ENCODE data around the gene WDR33. TPM values are rescaled to one million over a fixed set of nuclear protein-coding genes. Genes with fewer than 3 reads are reported as not detected.

WDR33 gene
- total RNA-seq, 1 donor from 2014 or later, result 55.4 TPM

DNA sequence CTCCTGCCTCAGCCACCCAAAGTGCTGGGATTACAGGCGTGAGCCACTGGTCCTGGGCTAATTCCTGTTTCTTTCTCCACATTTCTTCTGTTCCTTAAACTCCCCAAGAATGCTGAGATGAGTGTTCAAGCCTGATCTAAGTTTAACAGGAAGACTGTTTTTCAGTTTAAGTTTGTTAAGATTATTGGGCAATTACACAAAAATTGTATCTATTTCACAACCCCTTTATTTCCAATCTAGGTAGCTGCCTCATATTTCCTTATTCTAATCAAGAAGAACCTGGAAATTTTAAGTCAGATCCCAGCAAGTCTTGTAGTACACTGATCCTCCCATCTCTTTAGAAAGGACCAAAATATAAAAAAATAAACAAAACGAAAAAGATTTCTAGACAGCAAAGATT, 98.0 kb downstream of the WDR33 start:
- intact Hi-C loops (cut with DNase I), result no loop called here
- no peak for ATAC-seq
- TF ChIP-seq, protein P1, sequence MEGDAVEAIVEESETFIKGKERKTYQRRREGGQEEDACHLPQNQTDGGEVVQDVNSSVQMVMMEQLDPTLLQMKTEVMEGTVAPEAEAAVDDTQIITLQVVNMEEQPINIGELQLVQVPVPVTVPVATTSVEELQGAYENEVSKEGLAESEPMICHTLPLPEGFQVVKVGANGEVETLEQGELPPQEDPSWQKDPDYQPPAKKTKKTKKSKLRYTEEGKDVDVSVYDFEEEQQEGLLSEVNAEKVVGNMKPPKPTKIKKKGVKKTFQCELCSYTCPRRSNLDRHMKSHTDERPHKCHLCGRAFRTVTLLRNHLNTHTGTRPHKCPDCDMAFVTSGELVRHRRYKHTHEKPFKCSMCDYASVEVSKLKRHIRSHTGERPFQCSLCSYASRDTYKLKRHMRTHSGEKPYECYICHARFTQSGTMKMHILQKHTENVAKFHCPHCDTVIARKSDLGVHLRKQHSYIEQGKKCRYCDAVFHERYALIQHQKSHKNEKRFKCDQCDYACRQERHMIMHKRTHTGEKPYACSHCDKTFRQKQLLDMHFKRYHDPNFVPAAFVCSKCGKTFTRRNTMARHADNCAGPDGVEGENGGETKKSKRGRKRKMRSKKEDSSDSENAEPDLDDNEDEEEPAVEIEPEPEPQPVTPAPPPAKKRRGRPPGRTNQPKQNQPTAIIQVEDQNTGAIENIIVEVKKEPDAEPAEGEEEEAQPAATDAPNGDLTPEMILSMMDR (IDR thresholded peaks at IDR 0.05), result no peak
- no peak for DNase-seq
- Histone ChIP-seq H3K36me3 (peaks cover 60% of the 10 kb centered on the region), H3K27ac (no peak overlapping the region), H3K27me3 (ENCODE audit: low read depth) (no peaks in the 10 kb centered on the region), H3K9me3 (no peaks in the 10 kb centered on the region), H3K4me1 (no peaks in the 10 kb centered on the region), H3K4me3 (no peak overlapping the region)

DNA sequence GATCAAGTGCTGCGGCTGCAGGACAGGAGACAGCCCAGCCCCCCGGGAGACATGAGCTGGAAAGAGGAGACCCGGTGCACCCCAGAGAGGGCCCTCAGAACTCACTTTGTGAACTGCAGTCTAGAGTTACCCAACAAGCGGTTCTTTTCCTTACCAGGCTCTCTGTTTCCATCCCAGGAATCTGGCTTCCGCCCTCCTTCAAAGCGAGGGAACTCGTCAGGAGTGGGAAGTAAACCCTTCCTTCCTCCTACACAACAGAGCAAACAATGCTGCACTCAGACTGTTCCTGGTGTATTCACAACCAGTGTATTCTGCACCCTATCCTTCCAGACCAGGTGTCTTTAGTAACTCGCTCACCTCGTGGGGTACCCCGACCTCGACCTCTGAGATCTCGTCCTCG, 101.6 kb downstream of the WDR33 start:
- H3K27ac ChIP-seq, result no peak overlapping the region
- DNase-seq, result no peak

DNA sequence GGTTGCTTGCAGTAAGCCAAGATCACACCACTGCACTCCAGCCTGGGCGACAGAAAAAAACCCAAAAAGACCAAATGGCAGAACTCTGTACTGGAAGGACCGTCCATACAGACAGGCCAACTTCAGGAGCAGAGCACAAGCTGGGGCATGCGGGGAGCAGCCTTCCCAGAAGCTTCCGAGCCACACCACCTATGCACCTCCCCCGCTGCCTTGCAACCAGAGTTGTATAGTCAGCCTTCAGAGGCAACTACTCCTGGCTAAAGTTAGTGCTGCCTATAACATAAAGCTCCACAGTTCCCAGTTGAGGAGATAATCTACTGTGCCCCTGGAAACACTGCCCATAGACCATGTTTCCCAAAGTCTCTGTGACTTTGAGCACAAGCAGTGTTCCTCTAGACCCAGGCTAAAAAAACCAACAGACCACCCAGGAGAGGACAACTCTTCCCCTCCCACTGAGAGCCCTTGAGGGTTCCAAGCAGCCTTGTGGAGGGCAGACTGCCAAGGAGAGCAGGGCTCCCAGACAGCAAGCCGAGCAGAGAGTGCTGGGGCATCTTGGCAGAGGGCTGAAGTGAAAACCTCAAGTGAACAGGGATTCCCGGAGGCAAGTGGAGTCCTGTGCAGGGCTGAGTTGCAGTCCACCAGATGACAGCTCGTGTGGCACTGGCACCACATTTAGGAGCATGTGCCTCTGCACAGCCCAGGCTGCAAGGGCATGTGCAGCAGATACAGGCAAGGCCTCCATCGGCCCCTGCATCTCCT, 102.9 kb downstream of the WDR33 start:
- DNase-seq (no peak), ATAC-seq (peak; percentile 39 to 46)
- no peaks in the 10 kb centered on the region for H3K27me3 ChIP-seq (ENCODE audit: low read depth)
- H3K4me1 ChIP-seq, result peaks cover 35% of the 10 kb centered on the region
- TF ChIP-seq, protein P1 (IDR thresholded peaks at IDR 0.05), result no peak
- peaks cover 54% of the 10 kb centered on the region for H3K36me3 ChIP-seq
- no peaks in the 10 kb centered on the region for H3K9me3 ChIP-seq
- no peak overlapping the region for H3K4me3 ChIP-seq
- intact Hi-C loops (cut with DNase I), result no loop called here
- H3K27ac ChIP-seq, result no peak overlapping the region

More for the DNA sequence above, 101.6 kb downstream of the WDR33 start:
- intact Hi-C loops (cut with DNase I), result no loop called here
- no peak overlapping the region for H3K4me3 ChIP-seq
- peaks cover 22% of the 10 kb centered on the region for H3K4me1 ChIP-seq
- H3K27me3 ChIP-seq (ENCODE audit: low read depth), result no peaks in the 10 kb centered on the region
- peaks cover 58% of the 10 kb centered on the region for H3K36me3 ChIP-seq
- TF ChIP-seq, protein P1 (IDR thresholded peaks at IDR 0.05), result no peak
- ATAC-seq, result no peak
- H3K9me3 ChIP-seq, result no peaks in the 10 kb centered on the region

DNA sequence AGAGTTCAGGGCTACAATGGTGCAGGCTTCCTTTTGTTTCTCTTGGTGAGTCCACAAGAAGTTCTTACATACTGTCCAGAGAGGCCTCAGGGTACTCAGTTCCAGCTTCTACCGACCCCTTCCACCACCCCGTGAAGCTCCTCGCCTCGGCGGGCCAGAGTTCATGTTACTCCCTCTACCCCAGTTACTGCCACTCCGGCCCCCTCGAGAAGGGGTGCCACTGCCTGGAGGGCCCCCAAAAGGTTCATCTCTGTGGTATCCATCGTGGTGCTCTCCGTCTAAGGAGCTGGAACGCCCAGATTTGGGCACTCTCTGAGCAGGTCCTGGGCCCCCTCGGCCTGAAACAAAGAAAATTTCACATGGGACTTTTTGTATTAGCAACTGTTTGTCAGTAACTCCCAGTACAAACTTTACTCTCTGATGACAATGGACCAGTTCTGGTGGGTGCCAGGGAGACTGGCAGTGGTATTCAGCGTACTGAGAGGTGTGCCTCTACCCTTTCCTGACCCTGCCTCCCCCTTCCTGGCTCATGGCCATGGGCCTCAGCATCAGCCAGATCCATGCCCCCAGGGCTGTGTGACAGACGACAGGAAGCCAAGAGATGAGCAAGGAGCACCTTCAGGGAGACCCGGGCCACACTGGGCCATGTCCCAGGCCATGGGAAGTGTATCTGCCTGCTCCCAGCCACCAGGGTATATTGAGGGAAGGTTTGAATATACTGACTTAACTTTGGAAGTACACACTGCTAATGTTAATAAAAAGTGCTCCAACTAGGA, 104.6 kb downstream of the WDR33 start:
- peaks cover 44% of the 10 kb centered on the region for H3K4me1 ChIP-seq
- no peak for DNase-seq
- TF ChIP-seq, protein P1 (IDR thresholded peaks at IDR 0.05), result no peak

DNA sequence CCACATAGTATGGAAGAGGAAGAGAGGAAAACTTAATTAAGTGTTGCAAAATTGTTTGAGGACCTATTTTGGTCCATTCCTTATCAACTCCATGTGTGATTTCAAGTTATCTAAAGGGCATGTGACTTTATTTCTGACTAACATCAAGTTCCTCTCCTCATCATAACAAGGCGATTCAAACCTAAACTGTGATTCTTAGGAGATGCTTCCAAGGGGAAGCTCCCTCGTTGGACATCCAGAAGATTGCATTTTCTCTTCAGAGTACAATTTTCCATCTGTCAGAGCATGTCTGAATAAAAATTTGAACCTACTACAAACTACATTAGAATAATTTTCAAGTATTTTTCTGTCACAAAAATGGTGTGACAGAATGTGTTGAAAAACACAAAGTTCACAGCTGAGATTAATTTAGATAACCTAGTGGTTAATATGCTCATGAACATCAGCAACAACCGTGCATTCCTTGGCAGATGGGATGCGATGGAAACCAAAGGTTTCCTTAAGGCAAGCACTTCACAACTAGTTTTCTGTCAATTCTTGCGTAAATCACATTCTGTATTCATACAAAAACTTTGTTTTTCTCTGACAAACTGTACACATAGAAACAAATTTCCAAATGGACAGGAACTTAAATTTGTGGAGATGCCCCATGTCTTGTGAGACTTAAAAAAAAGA, 105.4 kb downstream of the WDR33 start:
- DNase-seq, result no peak
- Histone ChIP-seq H3K4me3 (no peak overlapping the region), H3K36me3 (peaks cover 53% of the 10 kb centered on the region), H3K4me1 (peaks cover 48% of the 10 kb centered on the region), H3K27me3 (ENCODE audit: low read depth) (no peaks in the 10 kb centered on the region), H3K27ac (peak overlapping the region; percentile 28), H3K9me3 (no peaks in the 10 kb centered on the region)
- intact Hi-C loops (cut with DNase I), result no loop called here
- ATAC-seq, result peak in 1 of 2 donors; percentile 23
- TF ChIP-seq, protein P1 (IDR thresholded peaks at IDR 0.05), result no peak

More for the DNA sequence above, 104.6 kb downstream of the WDR33 start:
- H3K27me3 ChIP-seq (ENCODE audit: low read depth), result no peaks in the 10 kb centered on the region
- intact Hi-C loops (cut with DNase I), result no loop called here
- H3K27ac ChIP-seq, result peak overlapping the region; percentile 28
- H3K36me3 ChIP-seq, result peaks cover 53% of the 10 kb centered on the region
- no peak for ATAC-seq
- no peaks in the 10 kb centered on the region for H3K9me3 ChIP-seq
- no peak overlapping the region for H3K4me3 ChIP-seq
